Measurements from ENCODE around the gene TUSC2. TPM values are rescaled to one million over a fixed set of nuclear protein-coding genes. Genes with fewer than 3 reads are reported as not detected.

TUSC2 gene
- total and polyA plus RNA-seq, 9 of the 15 experiments (the other 6 are each of a cell fraction or from before 2014, with no cell fraction given): 2.8 to 67.5 (median 25.8) TPM

DNA sequence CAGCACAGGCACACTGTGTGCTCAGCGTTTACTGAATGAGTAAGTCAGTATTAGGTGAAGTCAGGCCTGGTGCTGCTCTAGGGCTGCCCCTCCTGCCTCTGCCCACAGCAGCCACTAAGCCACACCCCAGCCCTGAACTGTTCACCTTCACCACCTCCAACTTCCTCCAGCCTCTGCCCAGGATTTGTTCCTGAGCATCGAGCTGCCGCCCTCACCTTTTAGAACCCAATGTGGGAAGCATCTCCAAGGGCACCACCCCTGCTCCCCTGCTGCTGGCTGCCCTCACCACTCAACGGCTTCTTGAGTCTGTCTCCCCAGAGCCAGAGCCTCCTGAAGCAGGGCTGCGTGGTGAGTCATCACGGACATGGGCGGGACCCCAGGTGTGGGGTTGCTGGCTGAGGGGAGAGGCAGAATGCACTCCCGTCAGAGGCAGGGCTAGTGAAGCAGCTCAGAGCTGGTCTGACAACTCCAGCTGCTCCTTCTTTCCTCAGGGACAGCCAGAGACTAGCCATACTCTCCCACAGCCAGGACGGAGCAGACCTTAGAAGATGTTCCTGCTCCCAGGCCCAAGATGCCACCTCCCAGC is 11.3 kb downstream of the TUSC2 start (continued):
- TF ChIP-seq, protein P1, sequence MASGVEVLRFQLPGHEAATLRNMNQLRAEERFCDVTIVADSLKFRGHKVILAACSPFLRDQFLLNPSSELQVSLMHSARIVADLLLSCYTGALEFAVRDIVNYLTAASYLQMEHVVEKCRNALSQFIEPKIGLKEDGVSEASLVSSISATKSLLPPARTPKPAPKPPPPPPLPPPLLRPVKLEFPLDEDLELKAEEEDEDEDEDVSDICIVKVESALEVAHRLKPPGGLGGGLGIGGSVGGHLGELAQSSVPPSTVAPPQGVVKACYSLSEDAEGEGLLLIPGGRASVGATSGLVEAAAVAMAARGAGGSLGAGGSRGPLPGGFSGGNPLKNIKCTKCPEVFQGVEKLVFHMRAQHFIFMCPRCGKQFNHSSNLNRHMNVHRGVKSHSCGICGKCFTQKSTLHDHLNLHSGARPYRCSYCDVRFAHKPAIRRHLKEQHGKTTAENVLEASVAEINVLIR (CRISPR knock-in tag; IDR thresholded peaks at IDR 0.05): no peak
- TF ChIP-seq SP1 (CRISPR knock-in tag; IDR thresholded peaks at IDR 0.05): 0 out of 2 replicates have a peak, but pooled peaks have one; percentile 37
- TF ChIP-seq JUN (IDR thresholded peaks at IDR 0.05; ENCODE audit: borderline replicate concordance, low read depth, low read length): peak; percentile 78; the same call in 1 of the 2 replicates
- TF ChIP-seq JUN (CRISPR knock-in tag; IDR thresholded peaks at IDR 0.05; ENCODE audit: borderline replicate concordance): no peak
- no peak for TF ChIP-seq CBX2 (IDR thresholded peaks at IDR 0.05; ENCODE audit: insufficient read depth, low read length, poor library complexity, severe bottlenecking)
- TF ChIP-seq MXI1 (IDR thresholded peaks at IDR 0.05; ENCODE audit: low read depth, low read length): no peak
- peak; percentile 44 for TF ChIP-seq ARID1B (IDR thresholded peaks at IDR 0.05)
- peak; percentile 50; the same call in 1 of the 2 replicates for TF ChIP-seq ZBTB7A (IDR thresholded peaks at IDR 0.05; ENCODE audit: borderline replicate concordance, control insufficient read depth, low read depth, low read length)
- 0 out of 2 replicates have a peak, but pooled peaks have one; percentile 15 for TF ChIP-seq ATF7 (IDR thresholded peaks at IDR 0.05)
- peak; percentile 43; the same call in 1 of the 2 replicates for TF ChIP-seq HDGF (IDR thresholded peaks at IDR 0.05)
- no peak for TF ChIP-seq CREB1 (IDR thresholded peaks at IDR 0.05)
- 0 out of 2 replicates have a peak, but pooled peaks have one; percentile 27 for TF ChIP-seq CREB1 (CRISPR knock-in tag; IDR thresholded peaks at IDR 0.05)
- no peak for TF ChIP-seq ZNF408 (CRISPR knock-in tag; IDR thresholded peaks at IDR 0.05; ENCODE audit: low read depth)
- TF ChIP-seq MYNN (IDR thresholded peaks at IDR 0.05): 0 out of 2 replicates have a peak, but pooled peaks have one; percentile 22
- TF ChIP-seq MYNN (CRISPR knock-in tag; IDR thresholded peaks at IDR 0.05): no peak
- TF ChIP-seq, protein P2, sequence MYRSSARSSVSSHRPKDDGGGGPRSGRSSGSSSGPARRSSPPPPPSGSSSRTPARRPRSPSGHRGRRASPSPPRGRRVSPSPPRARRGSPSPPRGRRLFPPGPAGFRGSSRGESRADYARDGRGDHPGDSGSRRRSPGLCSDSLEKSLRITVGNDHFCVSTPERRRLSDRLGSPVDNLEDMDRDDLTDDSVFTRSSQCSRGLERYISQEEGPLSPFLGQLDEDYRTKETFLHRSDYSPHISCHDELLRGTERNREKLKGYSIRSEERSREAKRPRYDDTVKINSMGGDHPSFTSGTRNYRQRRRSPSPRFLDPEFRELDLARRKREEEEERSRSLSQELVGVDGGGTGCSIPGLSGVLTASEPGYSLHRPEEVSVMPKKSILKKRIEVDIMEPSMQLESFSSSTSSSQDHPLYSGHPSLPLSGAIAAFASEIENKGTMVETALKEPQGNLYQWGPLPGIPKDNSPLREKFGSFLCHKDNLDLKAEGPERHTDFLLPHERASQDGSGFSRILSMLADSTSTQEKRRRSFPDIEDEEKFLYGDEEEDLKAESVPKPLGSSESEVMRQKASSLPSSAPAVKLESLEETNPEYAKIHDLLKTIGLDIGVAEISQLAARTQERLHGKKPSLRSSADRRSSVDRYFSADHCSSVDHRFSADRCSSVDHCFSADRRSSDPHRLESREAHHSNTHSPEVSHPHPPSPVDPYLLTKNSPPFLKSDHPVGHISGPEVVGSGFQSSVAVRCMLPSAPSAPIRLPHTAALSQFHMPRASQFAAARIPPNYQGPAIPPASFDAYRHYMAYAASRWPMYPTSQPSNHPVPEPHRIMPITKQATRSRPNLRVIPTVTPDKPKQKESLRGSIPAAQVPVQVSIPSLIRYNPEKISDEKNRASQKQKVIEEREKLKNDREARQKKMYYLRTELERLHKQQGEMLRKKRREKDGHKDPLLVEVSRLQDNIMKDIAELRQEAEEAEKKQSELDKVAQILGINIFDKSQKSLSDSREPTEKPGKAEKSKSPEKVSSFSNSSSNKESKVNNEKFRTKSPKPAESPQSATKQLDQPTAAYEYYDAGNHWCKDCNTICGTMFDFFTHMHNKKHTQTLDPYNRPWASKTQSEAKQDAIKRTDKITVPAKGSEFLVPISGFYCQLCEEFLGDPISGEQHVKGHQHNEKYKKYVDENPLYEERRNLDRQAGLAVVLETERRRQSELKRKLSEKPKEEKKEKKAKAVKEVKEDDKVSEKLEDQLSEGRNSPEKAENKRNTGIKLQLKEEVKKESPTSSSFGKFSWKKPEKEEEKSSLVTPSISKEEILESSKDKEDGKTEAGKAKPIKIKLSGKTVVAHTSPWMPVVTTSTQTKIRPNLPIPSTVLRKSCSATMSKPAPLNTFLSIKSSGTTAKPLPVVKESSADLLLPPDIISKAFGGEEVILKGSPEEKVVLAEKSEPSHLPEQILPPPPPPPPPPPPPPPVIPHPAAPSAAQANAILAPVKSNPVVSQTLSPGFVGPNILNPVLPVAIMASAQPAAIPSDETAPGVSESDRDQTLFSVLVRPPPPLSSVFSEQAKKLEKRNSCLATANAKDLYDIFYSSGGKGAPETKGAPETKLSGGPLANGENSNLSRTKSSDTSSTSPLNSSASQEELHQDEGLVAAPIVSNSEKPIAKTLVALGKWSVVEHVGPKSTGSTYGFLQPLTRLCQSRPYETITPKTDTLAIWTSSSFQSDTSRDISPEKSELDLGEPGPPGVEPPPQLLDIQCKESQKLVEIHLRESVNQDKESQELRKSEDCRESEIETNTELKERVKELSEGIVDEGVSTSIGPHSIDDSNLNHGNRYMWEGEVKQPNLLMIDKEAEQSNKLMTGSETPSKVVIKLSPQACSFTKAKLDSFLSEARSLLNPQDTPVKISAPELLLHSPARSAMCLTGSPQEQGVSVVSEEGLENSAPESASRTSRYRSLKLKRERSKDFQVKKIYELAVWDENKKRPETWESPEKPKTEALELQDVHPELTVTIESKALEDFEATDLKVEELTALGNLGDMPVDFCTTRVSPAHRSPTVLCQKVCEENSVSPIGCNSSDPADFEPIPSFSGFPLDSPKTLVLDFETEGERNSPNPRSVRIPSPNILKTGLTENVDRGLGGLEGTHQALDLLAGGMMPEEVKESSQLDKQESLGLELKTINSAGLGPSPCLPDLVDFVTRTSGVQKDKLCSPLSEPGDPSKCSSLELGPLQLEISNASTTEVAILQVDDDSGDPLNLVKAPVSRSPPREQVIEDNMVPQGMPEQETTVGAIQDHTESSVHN (IDR thresholded peaks at IDR 0.05; ENCODE audit: borderline replicate concordance in 1 of 2, low read depth in 1 of 2): no peak
- TF ChIP-seq RBM15 (IDR thresholded peaks at IDR 0.05; ENCODE audit: insufficient read depth, low read length): no peak
- 0 out of 2 replicates have a peak, but pooled peaks have one; percentile 31 for TF ChIP-seq POLR2G (IDR thresholded peaks at IDR 0.05; ENCODE audit: low read depth, low read length)
- no peak for TF ChIP-seq BHLHE40 (IDR thresholded peaks at IDR 0.05; ENCODE audit: low read length)
